BJ (cell line): Measurements from ENCODE around the gene NSUN5. TPM values are rescaled to one million over a fixed set of nuclear protein-coding genes. Genes with fewer than 3 reads are reported as not detected.
A peak's percentile ranks its signal among the peaks of the same experiment; 100 is the strongest.

Source experiments
- CTCF ChIA-PET: fragments of 350-600 bp; formaldehyde crosslinking; extraction: SDS; loops from one replicate; lab custom pipeline; 2021; ENCODE audit warnings: antibody characterized with exemption, inconsistent platforms; lab: Yijun Ruan, JAX
- POLR2A ChIA-PET: fragments of 300-600 bp; sonication (Branson Sonifier 250); formaldehyde crosslinking; extraction: SDS; loops from one replicate; lab custom pipeline; 2021; ENCODE audit warnings: antibody characterized with exemption; lab: Charles Lee
- DNase-seq: peaks from one replicate; pipeline ENCODE4 v3.0.0-alpha.2; 2011; ENCODE audit warnings: low read depth
- H3K27me3 ChIP-seq: 2 replicates; pipeline ENCODE4 v1.6.0; 2011; ENCODE audit warnings: low read length; ENCODE audit not compliant: control insufficient read depth, insufficient read depth
- H3K36me3 ChIP-seq: 2 replicates; pipeline ENCODE4 v1.5.1; 2011; ENCODE audit warnings: low read length; ENCODE audit not compliant: control insufficient read depth, insufficient read depth
- H3K4me3 ChIP-seq: 2 replicates; pipeline ENCODE4 v1.5.1; 2011; ENCODE audit warnings: low read depth, mild to moderate bottlenecking, control low read depth, low read length
- polyA minus RNA-seq: library from RNA; depleted of rRNA, polyadenylated mRNA; stranded (reverse); fragments of >200 nt; gene quantifications from 2 replicates; pipeline ENCODE4 v1.2.3, GENCODE V29; 2011; rRNA and poly(A)+ RNA removed
- polyA plus RNA-seq: library from polyadenylated mRNA; depleted of rRNA; stranded (reverse); fragments of >200 nt; gene quantifications from 2 replicates; pipeline ENCODE4 v1.2.3, GENCODE V29; 2011; rRNA removed
- TF ChIP-seq, protein P1 (sequence below): IDR thresholded peaks from 2 replicates; pipeline ENCODE4 v1.5.1; 2011; ENCODE audit warnings: low read depth, mild to moderate bottlenecking, control low read depth, inconsistent platforms, low read length, moderate library complexity; ENCODE audit not compliant: insufficient read depth

Gene NSUN5
- 13.7 and 23.6 TPM in 2 replicates for polyA plus RNA-seq
- polyA minus RNA-seq: 8.9 and 13.8 TPM in 2 replicates

DNA sequence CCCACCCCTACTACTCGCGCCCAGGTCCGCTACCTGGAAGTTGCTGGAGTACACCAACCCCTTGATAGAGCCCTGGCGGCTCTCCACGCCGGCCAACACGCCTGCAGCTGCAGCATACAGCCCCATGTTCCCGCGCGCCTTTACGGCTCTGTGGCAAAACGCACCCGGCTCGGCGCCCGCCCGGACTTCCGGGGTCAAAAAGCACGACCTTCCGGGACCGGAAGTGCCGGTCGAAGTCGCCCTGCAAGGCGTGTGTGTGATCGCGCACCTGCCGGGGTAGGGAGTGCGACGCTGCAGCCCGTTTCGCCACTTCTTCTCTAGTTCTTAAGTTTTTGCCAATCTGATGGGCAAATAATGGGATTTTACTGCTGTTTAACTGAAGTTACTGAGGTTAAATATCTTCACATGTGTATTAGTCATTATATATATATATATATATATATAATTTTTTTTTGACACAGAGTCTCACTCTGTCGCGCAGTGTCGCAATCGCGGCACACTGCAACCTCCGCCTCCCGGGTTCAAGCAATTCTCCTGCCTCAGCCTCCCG lies at the start of gene NSUN5:
Gene NSUN5, minus strand, starts transcription at position 162 of the 550 bp plus-strand sequence. Its CDS starts 36 bp downstream, at position 126.
- H3K27me3 ChIP-seq: no peaks in the 10 kb centered on the region
- ChIA-PET POLR2A (no interaction called here), CTCF (no interaction called here)
- peaks cover 3% of the 10 kb centered on the region; the same call in 1 of the 2 replicates for H3K36me3 ChIP-seq
- no peak for DNase-seq
- TF ChIP-seq, protein P1, sequence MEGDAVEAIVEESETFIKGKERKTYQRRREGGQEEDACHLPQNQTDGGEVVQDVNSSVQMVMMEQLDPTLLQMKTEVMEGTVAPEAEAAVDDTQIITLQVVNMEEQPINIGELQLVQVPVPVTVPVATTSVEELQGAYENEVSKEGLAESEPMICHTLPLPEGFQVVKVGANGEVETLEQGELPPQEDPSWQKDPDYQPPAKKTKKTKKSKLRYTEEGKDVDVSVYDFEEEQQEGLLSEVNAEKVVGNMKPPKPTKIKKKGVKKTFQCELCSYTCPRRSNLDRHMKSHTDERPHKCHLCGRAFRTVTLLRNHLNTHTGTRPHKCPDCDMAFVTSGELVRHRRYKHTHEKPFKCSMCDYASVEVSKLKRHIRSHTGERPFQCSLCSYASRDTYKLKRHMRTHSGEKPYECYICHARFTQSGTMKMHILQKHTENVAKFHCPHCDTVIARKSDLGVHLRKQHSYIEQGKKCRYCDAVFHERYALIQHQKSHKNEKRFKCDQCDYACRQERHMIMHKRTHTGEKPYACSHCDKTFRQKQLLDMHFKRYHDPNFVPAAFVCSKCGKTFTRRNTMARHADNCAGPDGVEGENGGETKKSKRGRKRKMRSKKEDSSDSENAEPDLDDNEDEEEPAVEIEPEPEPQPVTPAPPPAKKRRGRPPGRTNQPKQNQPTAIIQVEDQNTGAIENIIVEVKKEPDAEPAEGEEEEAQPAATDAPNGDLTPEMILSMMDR: no peak
- H3K4me3 ChIP-seq: peak within 1 kb of the TSS; percentile 72

DNA sequence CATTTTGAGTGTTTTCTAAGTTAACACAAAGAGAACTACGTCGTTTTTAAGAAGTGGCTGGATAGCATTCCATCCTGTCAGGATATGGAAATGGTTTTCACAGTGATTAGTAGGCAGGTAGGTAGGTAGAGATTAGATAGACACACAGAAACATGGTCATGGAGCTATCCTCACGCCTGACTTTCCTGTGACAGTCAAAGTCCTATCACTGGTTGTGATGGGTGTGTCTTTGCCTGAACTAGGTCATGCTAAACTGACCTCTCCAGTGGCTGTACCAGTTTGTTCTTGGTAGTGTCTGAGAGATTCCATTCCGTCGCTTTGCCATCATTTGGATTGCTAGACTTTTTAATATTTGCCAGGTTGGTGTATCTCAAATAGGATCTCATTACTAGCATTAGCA lies 47.5 kb upstream of the NSUN5 start:
- no peak for DNase-seq
- H3K4me3 ChIP-seq: no peak overlapping the region
- peaks cover 1% of the 10 kb centered on the region; the same call in 1 of the 2 replicates for H3K27me3 ChIP-seq
- ChIA-PET POLR2A (no interaction called here), CTCF (no interaction called here)
- no peaks in the 10 kb centered on the region for H3K36me3 ChIP-seq
- TF ChIP-seq, protein P1: no peak

DNA sequence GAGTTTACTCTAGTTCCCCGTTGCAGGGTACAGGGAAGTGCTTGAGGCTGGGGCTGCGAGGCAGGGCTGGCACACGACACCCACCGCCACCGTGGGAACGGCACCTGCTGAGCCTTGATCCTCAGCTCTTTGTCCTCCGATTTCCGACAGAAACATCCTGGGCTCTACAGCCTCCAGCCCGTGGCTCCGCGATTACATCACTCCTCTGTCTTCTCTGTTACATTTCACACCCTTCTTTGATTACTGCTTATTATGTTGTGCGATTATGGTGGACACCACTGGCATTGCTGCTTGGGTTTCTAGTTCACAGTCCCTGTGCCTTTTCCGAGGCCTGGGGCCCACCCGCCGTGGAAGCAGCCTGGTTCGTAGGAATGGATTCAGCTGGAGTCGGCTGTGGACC lies 46.2 kb upstream of the NSUN5 start:
- ChIA-PET POLR2A (no interaction called here), CTCF (no interaction called here)
- H3K27me3 ChIP-seq: peaks cover 1% of the 10 kb centered on the region; the same call in 1 of the 2 replicates
- no peak for DNase-seq
- no peak overlapping the region for H3K4me3 ChIP-seq
- no peaks in the 10 kb centered on the region for H3K36me3 ChIP-seq
- TF ChIP-seq, protein P1: no peak

DNA sequence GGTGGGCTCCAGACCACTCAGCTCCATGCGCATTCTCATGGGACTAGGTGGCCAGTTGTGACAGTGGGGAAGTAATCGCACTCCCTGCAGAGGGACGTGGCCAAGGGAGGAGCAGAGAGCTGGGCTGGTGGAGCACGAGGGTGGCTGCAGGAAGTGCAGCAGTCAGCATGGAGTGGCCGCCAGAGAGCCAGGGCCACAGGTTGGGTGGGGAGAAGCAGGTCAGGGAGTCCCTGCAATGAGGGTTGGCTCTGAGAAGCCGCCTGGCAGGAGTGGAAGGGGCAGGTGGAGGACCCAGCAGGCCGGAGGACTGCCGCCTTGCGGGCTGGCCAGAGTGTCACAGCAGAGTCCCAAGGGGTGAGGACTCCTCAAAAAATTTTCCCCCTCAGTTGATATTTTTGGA lies 45.6 kb upstream of the NSUN5 start:
- TF ChIP-seq, protein P1: no peak
- POLR2A ChIA-PET: no interaction called here

DNA sequence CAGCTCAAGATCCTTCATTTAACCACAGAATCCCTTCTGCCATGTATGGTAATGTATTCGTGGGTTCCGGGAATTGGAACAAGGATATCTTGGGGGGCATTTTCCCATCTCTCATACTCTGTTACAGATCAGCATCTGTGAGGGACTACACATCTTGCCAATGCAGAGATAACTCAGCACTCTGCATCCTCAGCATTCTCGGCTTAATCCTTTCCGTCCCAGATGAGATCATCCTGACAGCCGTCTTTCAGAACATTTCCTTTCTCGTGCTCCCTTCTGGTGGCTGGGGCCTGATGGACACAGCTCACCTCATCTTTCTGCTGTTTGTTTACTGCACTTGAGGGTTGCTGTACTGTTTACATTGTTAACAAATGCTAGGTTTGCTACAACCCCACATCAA lies 44.6 kb upstream of the NSUN5 start:
- peaks cover 1% of the 10 kb centered on the region; the same call in 1 of the 2 replicates for H3K27me3 ChIP-seq
- TF ChIP-seq, protein P1: no peak
- no peaks in the 10 kb centered on the region for H3K36me3 ChIP-seq
- ChIA-PET POLR2A (no interaction called here), CTCF (interaction anchor here (2.3 kb wide), 1 partner anchor 11 kb away, joined by 10 read pairs; no protein-coding TSS in a partner anchor)
- DNase-seq: no peak
- no peak overlapping the region for H3K4me3 ChIP-seq

More for the DNA sequence above, 45.6 kb upstream of the NSUN5 start:
- CTCF ChIA-PET: no interaction called here
- Histone ChIP-seq H3K4me3 (no peak overlapping the region), H3K36me3 (no peaks in the 10 kb centered on the region), H3K27me3 (peaks cover 1% of the 10 kb centered on the region; the same call in 1 of the 2 replicates)
- DNase-seq: no peak
